Esophagus squamous epithelium (tissue), 4 donors: Measurements from ENCODE around the gene MAZ.

Experiments used
- POLR2A ChIP-seq, 4 donors: fragments of 450-650 bp; IDR thresholded peaks; one replicate each; pipeline ENCODE4 v1.6.1; 2017; ENCODE audit warnings: antibody characterized with exemption in 4 of 4, mild to moderate bottlenecking in 4 of 4, moderate library complexity in 3 of 4
- TF ChIP-seq, protein P1 (sequence below), 6 experiments: fragments of 450-650 bp in 4 of 6; fragments of 200-600 bp in 2 of 6; sonication (generic) in 2 of 6; IDR thresholded peaks; one replicate each; pipeline ENCODE4 v1.5.1; 2016 to 2019; ENCODE audit warnings: antibody characterized with exemption in 6 of 6, mild to moderate bottlenecking in 4 of 6, moderate library complexity in 4 of 6

- TF ChIP-seq, protein P1, sequence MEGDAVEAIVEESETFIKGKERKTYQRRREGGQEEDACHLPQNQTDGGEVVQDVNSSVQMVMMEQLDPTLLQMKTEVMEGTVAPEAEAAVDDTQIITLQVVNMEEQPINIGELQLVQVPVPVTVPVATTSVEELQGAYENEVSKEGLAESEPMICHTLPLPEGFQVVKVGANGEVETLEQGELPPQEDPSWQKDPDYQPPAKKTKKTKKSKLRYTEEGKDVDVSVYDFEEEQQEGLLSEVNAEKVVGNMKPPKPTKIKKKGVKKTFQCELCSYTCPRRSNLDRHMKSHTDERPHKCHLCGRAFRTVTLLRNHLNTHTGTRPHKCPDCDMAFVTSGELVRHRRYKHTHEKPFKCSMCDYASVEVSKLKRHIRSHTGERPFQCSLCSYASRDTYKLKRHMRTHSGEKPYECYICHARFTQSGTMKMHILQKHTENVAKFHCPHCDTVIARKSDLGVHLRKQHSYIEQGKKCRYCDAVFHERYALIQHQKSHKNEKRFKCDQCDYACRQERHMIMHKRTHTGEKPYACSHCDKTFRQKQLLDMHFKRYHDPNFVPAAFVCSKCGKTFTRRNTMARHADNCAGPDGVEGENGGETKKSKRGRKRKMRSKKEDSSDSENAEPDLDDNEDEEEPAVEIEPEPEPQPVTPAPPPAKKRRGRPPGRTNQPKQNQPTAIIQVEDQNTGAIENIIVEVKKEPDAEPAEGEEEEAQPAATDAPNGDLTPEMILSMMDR (IDR thresholded peaks at IDR 0.05) = no peak
- TF ChIP-seq POLR2A (IDR thresholded peaks at IDR 0.05) = no peak
Measured at GRCh38 chr16:29761882-29762281, 44.4 kb upstream of the MAZ start.
